MCF 10A (cell line): ENCODE data around the gene HPSE2. TPM values are rescaled to one million over a fixed set of nuclear protein-coding genes. Genes with fewer than 3 reads are reported as not detected.
"Not testable (repeated sequence)": the region's sequence is repeated elsewhere in the genome, so short reads cannot be mapped to it uniquely, and the experiment has no call there.

Experiments
- BruUV-seq: library from RNA; stranded (reverse); fragments of 400-500 nt; replicated peaks from 2 replicates; lab custom pipeline; 2021; lab: Mats Ljungman, UMichigan
- CTCF ChIA-PET: fragments of 300-600 bp; sonication (Branson Sonifier 250); formaldehyde crosslinking; extraction: SDS; loops from one replicate; lab custom pipeline; 2021; ENCODE audit warnings: antibody characterized with exemption, inconsistent platforms; lab: Yijun Ruan, JAX
- POLR2A ChIA-PET: fragments of 300-600, 350-650 bp; sonication (Branson Sonifier 250); formaldehyde crosslinking; extraction: SDS; loops from one replicate; lab custom pipeline; 2020; ENCODE audit warnings: antibody characterized with exemption, inconsistent platforms; lab: Yijun Ruan, JAX
- DNase-seq: peaks from one replicate; pipeline ENCODE4 v3.0.0-alpha.2; 2018; ENCODE audit not compliant: unreplicated experiment
- H3K27ac Mint-ChIP-seq: one replicate; pipeline ENCODE4 v1.8.0; 2022; ENCODE audit warnings: mild to moderate bottlenecking, low read depth, mixed read lengths; ENCODE audit not compliant: unreplicated experiment
- H3K27me3 Mint-ChIP-seq: one replicate; pipeline ENCODE4 v1.8.0; 2022; ENCODE audit warnings: mixed read lengths; ENCODE audit not compliant: insufficient read depth, unreplicated experiment
- H3K36me3 Mint-ChIP-seq: one replicate; pipeline ENCODE4 v1.8.0; 2022; ENCODE audit warnings: mild to moderate bottlenecking, moderate library complexity, mixed read lengths; ENCODE audit not compliant: insufficient read depth, unreplicated experiment
- H3K4me1 Mint-ChIP-seq: one replicate; pipeline ENCODE4 v1.8.0; 2022; ENCODE audit warnings: mixed read lengths; ENCODE audit not compliant: insufficient read depth, unreplicated experiment
- H3K4me3 Mint-ChIP-seq: one replicate; pipeline ENCODE4 v1.8.0; 2022; ENCODE audit warnings: mild to moderate bottlenecking, moderate library complexity, mixed read lengths; ENCODE audit not compliant: unreplicated experiment
- H3K9me3 Mint-ChIP-seq: one replicate; pipeline ENCODE4 v1.8.0; 2022; ENCODE audit warnings: mixed read lengths; ENCODE audit not compliant: unreplicated experiment
- intact Hi-C: fragments of 100-400 bp; cut with micrococcal nuclease; formaldehyde crosslinking; loops from 2 replicates; pipeline ENCODE4 v1.14.1; 2022
- total RNA-seq: library from RNA; stranded (reverse); gene quantifications from 2 replicates; pipeline ENCODE4 v1.2.3, GENCODE V29; 2022
- TF ChIP-seq, protein P1 (sequence below): fragments of 200-600 bp; IDR thresholded peaks from one replicate; pipeline ENCODE4 v1.8.0; 2022; ENCODE audit warnings: antibody characterized with exemption, mild to moderate bottlenecking; ENCODE audit not compliant: unreplicated experiment

Gene HPSE2
- total RNA-seq, 1 experiment from 2014 or later: not detected

DNA sequence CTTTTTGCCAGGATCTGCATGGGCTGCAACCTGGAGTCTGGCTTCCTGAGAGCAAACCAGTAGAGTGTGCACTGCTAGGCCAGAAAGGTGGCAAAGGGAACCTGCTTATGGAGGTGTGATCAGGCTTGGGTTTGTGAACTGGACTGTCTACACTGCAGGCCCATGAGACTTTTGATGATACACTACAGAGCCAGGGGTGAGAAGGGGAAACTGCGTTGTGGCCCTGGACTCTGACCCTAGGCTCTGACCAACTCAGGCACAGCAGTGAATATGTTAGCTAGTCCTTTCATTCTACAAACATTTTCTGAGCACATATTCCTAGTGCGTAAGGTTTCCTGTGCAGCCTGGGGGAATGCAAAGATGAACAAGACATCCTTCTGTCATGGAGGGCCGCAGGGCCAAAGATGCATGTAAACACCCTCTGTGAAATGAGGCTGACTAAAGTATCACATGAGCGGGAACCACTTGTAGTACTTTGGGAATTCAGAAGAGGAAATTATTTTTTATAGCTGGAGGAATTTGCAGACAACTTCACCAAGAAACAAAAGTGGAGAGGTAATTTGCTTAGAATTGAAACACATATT lies 725.1 kb downstream of the HPSE2 start:
- Mint-ChIP-seq H3K27me3 (peaks cover 50% of the 10 kb centered on the region), H3K27ac (no peak overlapping the region), H3K4me3 (no peak overlapping the region), H3K36me3 (no peaks in the 10 kb centered on the region), H3K9me3 (no peaks in the 10 kb centered on the region), H3K4me1 (no peaks in the 10 kb centered on the region)
- no peak for DNase-seq
- intact Hi-C loops: no loop called here
- no TSS peak for BruUV-seq
- CTCF ChIA-PET: interaction anchor here (1.1 kb wide), 1 partner anchor 16 kb away, joined by 6 read pairs; no protein-coding TSS in a partner anchor
- POLR2A ChIA-PET: no interaction called here
- TF ChIP-seq, protein P1, sequence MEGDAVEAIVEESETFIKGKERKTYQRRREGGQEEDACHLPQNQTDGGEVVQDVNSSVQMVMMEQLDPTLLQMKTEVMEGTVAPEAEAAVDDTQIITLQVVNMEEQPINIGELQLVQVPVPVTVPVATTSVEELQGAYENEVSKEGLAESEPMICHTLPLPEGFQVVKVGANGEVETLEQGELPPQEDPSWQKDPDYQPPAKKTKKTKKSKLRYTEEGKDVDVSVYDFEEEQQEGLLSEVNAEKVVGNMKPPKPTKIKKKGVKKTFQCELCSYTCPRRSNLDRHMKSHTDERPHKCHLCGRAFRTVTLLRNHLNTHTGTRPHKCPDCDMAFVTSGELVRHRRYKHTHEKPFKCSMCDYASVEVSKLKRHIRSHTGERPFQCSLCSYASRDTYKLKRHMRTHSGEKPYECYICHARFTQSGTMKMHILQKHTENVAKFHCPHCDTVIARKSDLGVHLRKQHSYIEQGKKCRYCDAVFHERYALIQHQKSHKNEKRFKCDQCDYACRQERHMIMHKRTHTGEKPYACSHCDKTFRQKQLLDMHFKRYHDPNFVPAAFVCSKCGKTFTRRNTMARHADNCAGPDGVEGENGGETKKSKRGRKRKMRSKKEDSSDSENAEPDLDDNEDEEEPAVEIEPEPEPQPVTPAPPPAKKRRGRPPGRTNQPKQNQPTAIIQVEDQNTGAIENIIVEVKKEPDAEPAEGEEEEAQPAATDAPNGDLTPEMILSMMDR: no peak

DNA sequence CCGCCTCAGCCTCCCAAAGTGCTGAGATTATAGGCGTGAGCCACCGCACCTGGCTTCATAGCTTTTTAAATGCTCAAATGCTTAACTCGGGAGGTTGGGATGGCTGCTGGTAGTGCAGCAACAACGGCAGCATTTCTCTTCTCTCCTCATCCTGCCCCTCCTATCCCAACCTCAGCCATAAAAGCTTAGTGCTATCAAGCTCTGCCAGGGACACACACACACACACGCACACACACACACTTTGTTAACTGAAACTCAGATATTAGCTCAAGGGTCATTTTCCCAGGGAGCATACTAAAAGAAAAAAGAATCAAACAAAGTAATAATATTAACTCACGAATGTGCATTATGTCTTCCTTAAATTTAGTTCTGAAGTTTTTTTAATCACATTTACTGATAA lies 725.9 kb downstream of the HPSE2 start:
- CTCF ChIA-PET: interaction anchor here (0.5 to 1.1 kb wide), 2 partner anchors 15 to 23 kb away, joined by 3 to 6 read pairs; no protein-coding TSS in a partner anchor

DNA sequence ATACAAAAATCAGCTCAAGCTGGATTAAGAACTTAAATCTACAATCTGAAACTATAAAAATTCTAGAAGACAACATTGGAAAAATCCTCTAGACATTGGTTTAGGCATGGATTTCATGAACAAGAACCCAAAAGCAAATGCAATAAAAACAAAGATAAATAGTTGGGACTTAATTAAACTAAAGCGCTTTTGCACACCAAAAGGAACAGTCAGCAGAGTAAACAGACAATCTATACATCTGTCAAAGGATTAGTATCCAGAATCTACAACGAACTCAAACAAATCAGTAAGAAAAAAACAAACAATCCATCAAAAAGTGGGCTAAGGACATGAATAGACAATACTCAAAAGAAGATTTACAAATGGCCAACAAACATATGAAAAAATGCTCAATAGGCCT lies 733.1 kb downstream of the HPSE2 start:
- H3K4me1 Mint-ChIP-seq, H3K27ac Mint-ChIP-seq, DNase-seq, BruUV-seq, H3K9me3 Mint-ChIP-seq, H3K36me3 Mint-ChIP-seq, intact Hi-C loops, POLR2A ChIA-PET, H3K4me3 Mint-ChIP-seq, CTCF ChIA-PET: not testable (repeated sequence)
- peaks cover 62% of the 10 kb centered on the region for H3K27me3 Mint-ChIP-seq

More for the DNA sequence above, 725.9 kb downstream of the HPSE2 start:
- H3K27ac Mint-ChIP-seq: no peak overlapping the region
- DNase-seq: no peak
- no TSS peak for BruUV-seq
- H3K9me3 Mint-ChIP-seq: no peaks in the 10 kb centered on the region
- H3K36me3 Mint-ChIP-seq: no peaks in the 10 kb centered on the region
- POLR2A ChIA-PET: no interaction called here
- no peaks in the 10 kb centered on the region for H3K4me1 Mint-ChIP-seq
- H3K27me3 Mint-ChIP-seq: peaks cover 53% of the 10 kb centered on the region
- intact Hi-C loops: no loop called here
- H3K4me3 Mint-ChIP-seq: no peak overlapping the region
- TF ChIP-seq, protein P1: no peak

DNA sequence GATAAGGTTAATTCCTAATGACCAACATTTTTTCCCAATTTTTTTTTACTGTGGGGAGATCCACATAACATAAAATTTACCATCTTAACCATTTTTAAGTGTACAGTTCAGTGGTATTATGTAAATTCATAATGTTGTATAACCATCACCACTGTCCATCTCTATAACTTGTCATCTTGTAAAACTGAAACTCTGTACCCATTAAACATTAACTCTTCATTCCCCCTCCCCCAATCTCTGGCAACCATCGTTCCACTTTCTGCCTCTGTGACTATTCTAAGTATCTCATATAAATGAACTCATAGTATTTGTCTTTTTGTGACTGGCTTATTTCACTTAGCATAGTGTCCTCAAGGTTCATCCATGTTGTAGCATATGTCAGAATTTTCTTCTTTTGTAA lies 742.9 kb downstream of the HPSE2 start:
- Mint-ChIP-seq H3K9me3 (no peaks in the 10 kb centered on the region), H3K4me3 (no peak overlapping the region), H3K27ac (no peak overlapping the region), H3K27me3 (peaks cover 36% of the 10 kb centered on the region), H3K36me3 (no peaks in the 10 kb centered on the region), H3K4me1 (no peaks in the 10 kb centered on the region)
- ChIA-PET CTCF (interaction anchor here (0.7 kb wide), 1 partner anchor 12 kb away, joined by 3 read pairs; no protein-coding TSS in a partner anchor), POLR2A (no interaction called here)
- no peak for DNase-seq
- intact Hi-C loops: no loop called here
- BruUV-seq: no TSS peak
- TF ChIP-seq, protein P1: no peak
